Stimulated activated CD4-positive, alpha-beta T cell treated with anti-CD3 and anti-CD28 coated beads, Interleukin-2, amount 100 ng/mL, for 24 hours (primary cell): Measurements from ENCODE around the gene IFI44L.

ENCODE experiments used
- DNase-seq, 2 donors: peaks; one replicate each; pipeline ENCODE4 v3.0.0-alpha.2; 2020

IFI44L gene

GRCh38 chr1:78691995-78692747 lies 71.9 kb downstream of the IFI44L start:
- DNase-seq, result no peak
